Activated CD4-positive, alpha-beta T cell treated with anti-CD3 and anti-CD28 coated beads for 24 hours (primary cell): ENCODE results near the gene RUVBL2.

Experiments
- DNase-seq, 2 donors: peaks; one replicate each; pipeline ENCODE4 v3.0.0-alpha.2; 2020; ENCODE audit warnings: low read depth in 2 of 2

Gene RUVBL2

GRCh38 chr19:48993175-48994034, at the start of gene RUVBL2, which contains the start of gene GYS1:
Gene RUVBL2 (plus strand): TSS chr19:48993887. CDS start chr19:48993912, 25 bp downstream.
Gene GYS1 (minus strand): TSS chr19:48993309. CDS start chr19:48993112, 197 bp downstream.
- DNase-seq, result peak; percentile 99

DNA sequence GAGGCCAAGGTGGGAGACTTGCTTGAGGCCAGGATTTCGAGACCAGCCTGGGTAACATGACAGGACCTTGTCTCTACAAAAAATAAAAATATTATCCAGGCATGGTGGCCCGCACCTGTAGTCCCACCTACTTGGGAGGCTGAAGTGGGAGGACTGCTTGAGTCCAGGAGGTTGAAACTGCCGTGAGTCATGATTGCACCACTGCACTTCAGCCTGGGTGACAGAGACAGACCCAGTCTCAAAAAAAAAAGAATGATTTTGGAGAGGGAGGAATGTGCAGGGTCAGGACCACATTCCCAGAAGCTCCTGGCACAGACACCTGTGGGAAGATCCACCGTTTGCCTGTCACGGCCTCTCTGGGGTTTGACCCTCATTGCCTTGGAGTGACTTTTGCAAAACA, 48.3 kb upstream of the RUVBL2 start:
- no peak for DNase-seq

DNA sequence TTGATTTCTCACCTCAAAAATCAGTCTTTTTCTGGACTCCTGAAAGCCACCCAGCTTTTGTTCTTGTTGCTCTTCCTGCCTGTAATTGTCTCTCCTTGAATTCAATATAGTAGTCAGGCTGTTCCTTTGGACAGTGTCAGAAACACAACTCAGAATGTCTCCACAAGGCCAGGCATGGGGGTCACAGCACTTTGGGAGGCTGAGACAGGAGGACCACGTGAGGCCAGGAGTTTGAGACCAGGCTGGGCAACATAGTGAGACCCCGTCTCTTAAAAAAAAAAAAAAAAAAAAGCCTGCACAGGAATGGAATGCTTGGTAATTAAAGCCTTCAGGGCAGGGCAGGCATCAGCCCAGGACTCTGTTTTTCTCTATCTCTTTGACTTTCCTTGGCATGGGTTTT, 47.9 kb upstream of the RUVBL2 start:
- DNase-seq, result no peak

GRCh38 chr19:48946463-48947257, 47.0 kb upstream of the RUVBL2 start:
- no peak for DNase-seq

GRCh38 chr19:48947258-48947542, 46.5 kb upstream of the RUVBL2 start:
- no peak for DNase-seq

DNA sequence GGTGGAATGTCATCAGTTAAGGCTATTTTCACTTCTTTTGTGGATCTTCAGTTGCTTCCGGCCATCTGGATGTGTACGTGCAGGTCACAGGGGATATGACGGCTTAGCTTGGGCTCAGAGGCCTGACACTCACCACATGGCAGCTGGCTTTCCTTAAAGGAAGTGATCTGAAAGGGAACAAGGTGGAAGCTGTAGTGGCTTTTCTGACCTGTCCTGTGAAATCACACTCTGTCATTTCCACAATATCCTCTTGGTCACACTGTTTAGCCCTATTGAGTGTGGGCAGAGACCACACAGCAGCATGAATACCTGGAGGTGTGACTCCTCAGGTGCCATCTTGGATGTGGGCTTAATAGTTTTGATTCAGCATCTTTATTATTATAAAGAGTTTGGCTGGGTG, 43.5 kb upstream of the RUVBL2 start:
- DNase-seq, result no peak

GRCh38 chr19:48950830-48951519, 42.7 kb upstream of the RUVBL2 start:
- DNase-seq, result no peak

DNA sequence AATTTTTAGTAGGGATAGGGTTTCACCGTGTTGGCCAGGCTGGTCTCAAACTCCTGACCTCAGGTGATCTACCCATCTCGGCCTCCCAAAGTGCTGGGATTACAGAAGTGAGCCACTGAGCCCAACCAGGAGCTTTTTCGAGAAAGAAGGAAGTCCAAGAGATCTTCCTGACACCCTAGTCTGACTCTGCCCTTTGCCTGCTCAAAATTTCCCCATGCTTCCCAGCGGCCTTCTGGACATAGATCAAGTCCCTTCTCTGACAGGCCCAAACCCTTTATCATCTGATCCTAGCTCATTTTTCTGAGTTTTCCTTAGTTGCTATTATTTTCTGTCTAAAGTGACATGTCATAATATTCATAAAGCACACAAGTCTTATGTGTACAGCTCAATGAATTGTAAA, 40.5 kb upstream of the RUVBL2 start:
- no peak for DNase-seq

GRCh38 chr19:48953990-48954594, 39.6 kb upstream of the RUVBL2 start:
- DNase-seq, result no peak

- peak; percentile 93 to 96 for DNase-seq
Measured at GRCh38 chr19:48954595-48955307, 38.9 kb upstream of the RUVBL2 start, which contains the start of gene BAX. Gene BAX (plus strand): TSS chr19:48954875. CDS start chr19:48954929, 54 bp downstream.

DNA sequence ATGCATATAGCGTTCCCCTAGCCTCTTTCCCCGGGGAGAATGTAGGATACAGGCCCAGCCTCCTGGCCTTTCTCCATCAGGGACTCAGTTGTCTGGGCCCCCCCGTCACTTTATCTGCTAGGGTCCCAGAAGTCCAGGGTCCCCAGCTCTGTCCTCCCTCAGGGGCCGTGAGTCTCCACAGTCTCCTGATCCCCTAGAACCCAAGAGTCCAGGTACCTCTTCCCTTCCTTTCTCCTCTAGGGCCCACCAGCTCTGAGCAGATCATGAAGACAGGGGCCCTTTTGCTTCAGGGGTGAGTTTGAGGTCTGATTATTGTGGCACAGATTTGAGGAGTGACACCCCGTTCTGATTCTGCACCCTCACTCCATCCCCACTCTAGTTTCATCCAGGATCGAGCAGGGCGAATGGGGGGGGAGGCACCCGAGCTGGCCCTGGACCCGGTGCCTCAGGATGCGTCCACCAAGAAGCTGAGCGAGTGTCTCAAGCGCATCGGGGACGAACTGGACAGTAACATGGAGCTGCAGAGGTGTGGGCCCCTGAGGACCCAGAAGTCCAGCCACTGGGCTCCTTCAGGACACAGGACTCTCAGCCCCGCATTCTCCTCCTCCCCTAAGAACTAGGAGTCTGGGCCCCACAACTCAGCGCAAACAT, 38.3 kb upstream of the RUVBL2 start:
- no peak for DNase-seq

- no peak for DNase-seq
Measured at GRCh38 chr19:48958006-48958405, 35.7 kb upstream of the RUVBL2 start.

- no peak for DNase-seq
Measured at GRCh38 chr19:48959341-48960239, 34.1 kb upstream of the RUVBL2 start.

DNA sequence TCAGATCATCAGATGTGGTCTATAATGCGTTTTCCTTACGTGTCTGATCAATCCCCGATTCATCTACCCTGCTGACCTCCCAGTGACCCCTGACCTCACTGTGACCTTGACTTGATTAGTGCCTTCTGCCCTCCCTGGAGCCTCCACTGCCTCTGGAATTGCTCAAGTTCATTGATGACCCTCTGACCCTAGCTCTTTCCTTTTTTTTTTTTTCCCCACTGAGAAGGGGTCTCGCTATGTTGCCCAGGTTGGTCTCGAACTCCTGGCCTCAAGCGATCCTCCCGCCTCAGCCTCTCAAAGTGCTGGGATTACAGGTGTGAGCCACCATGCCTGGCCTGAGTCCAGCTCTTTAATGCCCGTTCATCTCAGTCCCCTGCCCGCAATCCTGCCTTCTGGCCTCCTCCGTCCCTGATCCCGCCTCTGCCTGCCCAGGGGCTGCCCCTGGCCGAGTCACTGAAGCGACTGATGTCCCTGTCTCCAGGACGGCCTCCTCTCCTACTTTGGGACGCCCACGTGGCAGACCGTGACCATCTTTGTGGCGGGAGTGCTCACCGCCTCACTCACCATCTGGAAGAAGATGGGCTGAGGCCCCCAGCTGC, 32.5 kb upstream of the RUVBL2 start:
- no peak for DNase-seq

GRCh38 chr19:48961673-48962028, 32.0 kb upstream of the RUVBL2 start:
- DNase-seq, result no peak

GRCh38 chr19:48962029-48962848, 31.4 kb upstream of the RUVBL2 start:
- DNase-seq, result no peak

GRCh38 chr19:48962849-48963165, 30.9 kb upstream of the RUVBL2 start:
- no peak for DNase-seq

GRCh38 chr19:48963371-48964204, 30.1 kb upstream of the RUVBL2 start:
- DNase-seq, result peak; percentile 43 to 66
